ENCODE results near the gene WDFY2.

WDFY2 gene

DNA sequence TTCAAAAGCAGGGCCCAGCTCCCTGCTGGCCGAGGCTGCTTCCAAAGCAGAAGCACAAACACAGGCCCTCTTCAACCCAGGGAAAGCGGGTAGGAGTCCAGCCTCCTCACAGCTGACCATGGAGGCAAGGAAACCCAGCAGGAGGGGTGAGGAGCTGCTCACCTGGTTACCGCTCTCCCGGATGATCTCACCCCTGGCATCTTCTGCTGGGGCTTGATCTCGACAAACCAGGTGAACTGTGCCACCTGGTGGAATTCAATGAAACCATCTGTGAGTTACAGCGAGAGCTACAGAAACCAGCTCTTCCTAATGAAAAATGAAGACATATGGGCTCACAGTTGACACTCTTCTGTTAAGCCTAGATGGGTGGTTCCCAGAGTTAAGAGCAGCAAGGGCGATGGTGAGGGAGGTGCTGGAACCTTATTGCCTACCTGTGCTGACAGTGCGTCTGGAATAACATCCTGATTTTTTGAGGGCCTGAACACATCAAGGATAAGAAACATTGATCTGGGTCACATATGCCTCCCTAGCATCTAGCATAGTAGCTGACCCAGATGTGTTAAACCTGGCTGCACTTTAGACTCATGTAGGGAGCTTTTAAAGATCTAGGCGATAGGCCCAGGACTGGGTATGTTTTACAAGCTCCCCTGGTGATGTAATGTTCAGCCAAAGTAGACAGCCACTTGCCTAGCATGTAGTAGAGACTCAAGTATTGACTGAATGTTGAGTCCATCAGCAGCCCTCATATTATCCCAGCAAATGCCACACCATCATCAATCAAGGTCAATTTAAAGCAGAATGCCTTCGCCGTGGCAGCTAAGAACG is 213.6 kb downstream of the WDFY2 start:
- ChIA-PET CTCF (interaction anchor here (0.6 to 1.6 kb wide), 10 partner anchors 10 to 672 kb away, joined by 3 to 4 read pairs (median 3); no protein-coding TSS in a partner anchor), POLR2A (interaction anchor here (0.7 to 0.9 kb wide), 2 partner anchors 13 to 345 kb away, joined by 3 to 4 read pairs; partner anchors contain the start of gene INTS6)
- peak; percentile 51 for DNase-seq (ENCODE audit: extremely low spot score)
- TF ChIP-seq FOXM1 (IDR thresholded peaks at IDR 0.05; ENCODE audit: borderline replicate concordance) (no peak), TARDBP (IDR thresholded peaks at IDR 0.05) (no peak), ARNT (IDR thresholded peaks at IDR 0.05) (no peak), SUZ12 (IDR thresholded peaks at IDR 0.05) (no peak), FOXA1 (IDR thresholded peaks at IDR 0.05) (no peak), HDGF (IDR thresholded peaks at IDR 0.05; ENCODE audit: borderline replicate concordance) (no peak), L3MBTL2 (conservative IDR thresholded peaks at IDR 0.05) (no peak), SP1 (IDR thresholded peaks at IDR 0.05) (no peak), NFRKB (IDR thresholded peaks at IDR 0.05) (no peak), LEF1 (IDR thresholded peaks at IDR 0.05; ENCODE audit: borderline replicate concordance) (no peak), ELF4 (IDR thresholded peaks at IDR 0.05) (no peak), FOXK2 (IDR thresholded peaks at IDR 0.05) (no peak), BHLHE40 (IDR thresholded peaks at IDR 0.05; ENCODE audit: borderline replicate concordance) (no peak), ZNF384 (IDR thresholded peaks at IDR 0.05) (no peak), CTBP1 (IDR thresholded peaks at IDR 0.05; ENCODE audit: borderline replicate concordance) (no peak)
- TF ChIP-seq, protein P1, sequence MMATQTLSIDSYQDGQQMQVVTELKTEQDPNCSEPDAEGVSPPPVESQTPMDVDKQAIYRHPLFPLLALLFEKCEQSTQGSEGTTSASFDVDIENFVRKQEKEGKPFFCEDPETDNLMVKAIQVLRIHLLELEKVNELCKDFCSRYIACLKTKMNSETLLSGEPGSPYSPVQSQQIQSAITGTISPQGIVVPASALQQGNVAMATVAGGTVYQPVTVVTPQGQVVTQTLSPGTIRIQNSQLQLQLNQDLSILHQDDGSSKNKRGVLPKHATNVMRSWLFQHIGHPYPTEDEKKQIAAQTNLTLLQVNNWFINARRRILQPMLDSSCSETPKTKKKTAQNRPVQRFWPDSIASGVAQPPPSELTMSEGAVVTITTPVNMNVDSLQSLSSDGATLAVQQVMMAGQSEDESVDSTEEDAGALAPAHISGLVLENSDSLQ (IDR thresholded peaks at IDR 0.05), result no peak

DNA sequence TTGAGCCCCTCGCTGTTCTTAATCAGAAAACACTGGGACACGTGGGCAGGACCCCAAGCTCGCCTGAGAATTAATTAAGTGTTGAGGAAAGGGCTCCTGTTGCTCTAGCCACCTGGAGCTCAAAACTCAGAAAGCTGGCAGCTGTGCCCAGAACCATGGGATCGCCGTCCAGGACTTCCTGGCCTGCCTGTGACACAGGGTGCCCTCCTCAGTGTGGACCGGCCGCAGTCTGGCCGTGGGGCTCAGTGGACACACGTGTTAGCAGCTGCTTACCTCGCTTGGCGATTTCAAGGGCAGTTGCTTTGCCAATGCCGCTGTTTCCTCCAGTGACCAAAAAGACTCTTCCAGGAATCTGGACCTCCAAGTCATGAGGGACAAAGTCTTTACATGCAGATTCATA is 215.0 kb downstream of the WDFY2 start:
- ChIA-PET POLR2A (no interaction called here), CTCF (no interaction called here)
- no peak for DNase-seq (ENCODE audit: extremely low spot score)
- TF ChIP-seq, protein P1 (IDR thresholded peaks at IDR 0.05), result no peak
- TF ChIP-seq CTBP1 (IDR thresholded peaks at IDR 0.05; ENCODE audit: borderline replicate concordance), result no peak
- TF ChIP-seq FOXM1 (IDR thresholded peaks at IDR 0.05; ENCODE audit: borderline replicate concordance), result no peak
- no peak for TF ChIP-seq FOXK2 (IDR thresholded peaks at IDR 0.05)
- TF ChIP-seq NFRKB (IDR thresholded peaks at IDR 0.05), result no peak
- TF ChIP-seq BHLHE40 (IDR thresholded peaks at IDR 0.05; ENCODE audit: borderline replicate concordance), result no peak
- no peak for TF ChIP-seq L3MBTL2 (conservative IDR thresholded peaks at IDR 0.05)

DNA sequence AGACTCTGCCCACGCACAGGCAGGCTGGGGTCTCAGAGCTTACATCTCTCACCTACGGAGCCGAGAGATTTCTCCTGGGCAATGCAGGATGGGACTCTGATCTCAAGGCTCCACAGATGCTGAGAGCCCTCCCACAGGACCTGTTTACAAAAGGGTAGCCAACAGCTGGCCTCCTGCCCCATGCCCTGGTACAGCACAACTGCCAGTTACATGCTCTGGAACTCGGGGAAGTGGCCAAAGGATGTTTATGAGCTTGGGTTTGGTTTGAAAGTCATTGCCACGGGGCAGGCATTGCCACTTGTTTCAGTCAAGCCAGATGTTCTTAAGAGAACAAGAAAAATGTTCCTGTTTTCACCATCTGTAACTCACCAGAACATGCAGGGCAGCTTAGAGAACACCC is 216.2 kb downstream of the WDFY2 start:
- CTCF ChIA-PET, result interaction anchor here (0.7 kb wide), 1 partner anchor 482 kb away, joined by 3 read pairs; no protein-coding TSS in a partner anchor

DNA sequence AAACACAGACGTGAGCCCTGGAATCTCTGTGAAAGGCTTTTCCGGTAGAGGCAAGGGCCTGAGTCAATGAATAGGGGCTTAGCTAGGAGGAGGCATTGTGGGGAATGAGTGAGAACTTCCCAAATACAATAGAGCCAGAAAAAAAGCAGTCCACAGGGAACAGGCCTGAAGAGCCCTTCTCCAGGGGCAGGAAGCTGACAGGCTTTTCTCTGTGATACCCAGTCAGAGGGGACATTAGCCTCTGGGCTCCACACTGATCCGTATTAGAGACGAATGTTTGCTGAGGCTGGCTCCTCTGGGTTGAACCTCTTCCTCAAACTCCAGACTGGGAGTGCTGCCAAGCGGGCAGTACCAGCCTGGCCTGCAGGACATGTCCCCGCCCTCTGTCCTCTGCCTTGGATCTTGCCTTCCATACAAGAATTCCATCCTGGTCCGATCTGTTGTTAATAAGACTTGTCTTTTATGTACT is 217.4 kb downstream of the WDFY2 start:
- ChIA-PET CTCF (no interaction called here), POLR2A (no interaction called here)
- no peak for DNase-seq (ENCODE audit: extremely low spot score)
- TF ChIP-seq HDGF (IDR thresholded peaks at IDR 0.05; ENCODE audit: borderline replicate concordance), result no peak

More for the DNA sequence above, 216.2 kb downstream of the WDFY2 start:
- TF ChIP-seq ELF4 (IDR thresholded peaks at IDR 0.05) (no peak), ARNT (IDR thresholded peaks at IDR 0.05) (no peak), CTBP1 (IDR thresholded peaks at IDR 0.05; ENCODE audit: borderline replicate concordance) (no peak), SUZ12 (IDR thresholded peaks at IDR 0.05) (no peak), FOXK2 (IDR thresholded peaks at IDR 0.05) (no peak), TARDBP (IDR thresholded peaks at IDR 0.05) (no peak), BHLHE40 (IDR thresholded peaks at IDR 0.05; ENCODE audit: borderline replicate concordance) (no peak), FOXA1 (IDR thresholded peaks at IDR 0.05) (no peak), NFRKB (IDR thresholded peaks at IDR 0.05) (no peak), FOXM1 (IDR thresholded peaks at IDR 0.05; ENCODE audit: borderline replicate concordance) (no peak), LEF1 (IDR thresholded peaks at IDR 0.05; ENCODE audit: borderline replicate concordance) (no peak), HDGF (IDR thresholded peaks at IDR 0.05; ENCODE audit: borderline replicate concordance) (no peak), ZNF384 (IDR thresholded peaks at IDR 0.05) (no peak)
- TF ChIP-seq, protein P1 (IDR thresholded peaks at IDR 0.05), result no peak
- no peak for DNase-seq (ENCODE audit: extremely low spot score)
- POLR2A ChIA-PET, result interaction anchor here (1.2 kb wide), 1 partner anchor 347 kb away, joined by 5 read pairs; no protein-coding TSS in a partner anchor

DNA sequence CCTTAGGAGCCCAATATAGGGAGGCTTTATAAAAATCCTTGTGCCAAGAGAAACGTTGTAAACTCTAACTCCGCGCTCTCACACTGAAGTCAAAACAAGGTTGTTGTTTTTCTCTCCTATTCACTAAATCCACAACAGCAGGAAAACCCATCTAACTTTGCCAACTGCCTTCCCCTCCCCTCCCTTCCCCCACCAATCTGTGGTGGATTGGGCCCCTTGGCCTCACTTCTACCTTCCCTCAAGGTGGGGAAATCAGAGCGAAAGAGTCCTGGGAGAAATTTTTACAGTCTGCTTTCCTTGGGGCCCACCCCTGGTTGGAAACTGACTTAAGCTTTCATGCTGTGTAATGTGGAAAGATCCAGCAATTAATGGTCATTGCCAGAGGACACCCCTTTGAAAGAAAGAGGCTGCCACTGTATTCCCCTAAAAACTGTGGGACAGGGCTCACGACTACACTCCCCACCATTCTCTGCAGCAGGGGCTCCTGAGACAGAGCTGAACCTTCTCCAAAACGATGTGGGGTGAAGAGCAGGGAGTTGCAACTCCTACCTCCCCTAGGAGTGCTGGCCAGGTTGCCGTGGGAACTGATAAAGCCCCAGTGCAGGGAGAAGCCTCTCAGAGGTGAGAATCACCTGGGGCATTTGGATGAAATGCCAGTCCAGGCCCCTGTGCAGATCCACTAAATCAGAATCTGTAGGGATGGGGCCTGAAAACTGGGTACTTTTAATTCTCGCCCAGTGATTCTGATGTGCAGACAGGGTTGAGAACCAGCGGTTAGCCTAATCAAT is 218.6 kb downstream of the WDFY2 start:
- TF ChIP-seq LEF1 (IDR thresholded peaks at IDR 0.05; ENCODE audit: borderline replicate concordance) (no peak), CTBP1 (IDR thresholded peaks at IDR 0.05; ENCODE audit: borderline replicate concordance) (no peak), L3MBTL2 (conservative IDR thresholded peaks at IDR 0.05) (no peak), ARNT (IDR thresholded peaks at IDR 0.05) (no peak), HDGF (IDR thresholded peaks at IDR 0.05; ENCODE audit: borderline replicate concordance) (no peak), SP1 (IDR thresholded peaks at IDR 0.05) (no peak), FOXK2 (IDR thresholded peaks at IDR 0.05) (no peak)
- DNase-seq (ENCODE audit: extremely low spot score), result no peak
- ChIA-PET CTCF (interaction anchor here (0.6 kb wide), 1 partner anchor 294 kb away, joined by 3 read pairs; no protein-coding TSS in a partner anchor), POLR2A (interaction anchor here (0.8 kb wide), 1 partner anchor 16 kb away, joined by 3 read pairs; no protein-coding TSS in a partner anchor)
